ENCODE measurements around the gene SCAMP2. TPM values are rescaled to one million over a fixed set of nuclear protein-coding genes. Genes with fewer than 3 reads are reported as not detected.

The SCAMP2 gene
- total and polyA plus RNA-seq, 4 donors: 21.7 to 42.5 (median 29.1) TPM

GRCh38 chr15:74815121-74815934 lies 57.8 kb downstream of the SCAMP2 start:
- Histone ChIP-seq H3K27ac (ENCODE audit: low read depth in 1 of 2, low read length in 2 of 2) (no peak overlapping the region), H3K27me3 (ENCODE audit: control insufficient read depth in 4 of 4, insufficient read depth in 4 of 4, low read length in 3 of 4) (no peaks in the 10 kb centered on the region), H3K9me3 (ENCODE audit: control insufficient read depth in 4 of 4, low read length in 3 of 4) (no peaks in the 10 kb centered on the region), H3K4me3 (ENCODE audit: low read depth in 1 of 3, low read length in 3 of 3) (no peak overlapping the region), H3K36me3 (ENCODE audit: control insufficient read depth in 4 of 4, insufficient read depth in 3 of 4, low read depth in 1 of 4, low read length in 3 of 4) (no peaks in the 10 kb centered on the region), H3K4me1 (ENCODE audit: control insufficient read depth in 4 of 4, insufficient read depth in 4 of 4, low read length in 3 of 4) (peaks cover 2 to 9% (median 5%) of the 10 kb centered on the region in 4 donors), H3K9ac (ENCODE audit: low read depth in 1 of 2, low read length in 2 of 2) (no peak overlapping the region)
- no peak for DNase-seq (ENCODE audit: low spot score)
- WGBS: 72% methylated on average over 10 of the region's 10 CpGs
- TF ChIP-seq REST (IDR thresholded peaks at IDR 0.05) (peak; percentile 42), JUND (IDR thresholded peaks at IDR 0.05) (no peak), MAX (IDR thresholded peaks at IDR 0.05) (no peak), YY1 (IDR thresholded peaks at IDR 0.05) (peak; percentile 43), HNF4A (conservative IDR thresholded peaks at IDR 0.05) (peak; percentile 8 to 23), SP1 (IDR thresholded peaks at IDR 0.05) (peak; percentile 10)

- H3K9ac ChIP-seq (ENCODE audit: low read depth in 1 of 2, low read length in 2 of 2): no peak within 1 kb of the TSS
These were observed 60.6 kb downstream of the SCAMP2 start, which contains the start of gene LMAN1L for GRCh38 chr15:74812533-74812932. Gene LMAN1L (plus strand): TSS chr15:74812835. CDS start chr15:74812855, 20 bp downstream.

More at GRCh38 chr15:74812533-74812932, 60.6 kb downstream of the SCAMP2 start, which contains the start of gene LMAN1L:
- no peak for TF ChIP-seq RXRA (IDR thresholded peaks at IDR 0.05)
- TF ChIP-seq NR2F2 (IDR thresholded peaks at IDR 0.05): no peak
- no peak for TF ChIP-seq YY1 (IDR thresholded peaks at IDR 0.05)
- no peak for TF ChIP-seq EGR1 (IDR thresholded peaks at IDR 0.05; ENCODE audit: low read depth in 2 of 2)
- TF ChIP-seq ZBTB33 (IDR thresholded peaks at IDR 0.05): no peak
- TF ChIP-seq HNF4G (IDR thresholded peaks at IDR 0.05): no peak
- TF ChIP-seq MAX (IDR thresholded peaks at IDR 0.05): no peak
- TF ChIP-seq TAF1 (conservative IDR thresholded peaks at IDR 0.05): no peak
- no peak for TF ChIP-seq JUND (IDR thresholded peaks at IDR 0.05)
- TF ChIP-seq CTCF (IDR thresholded peaks at IDR 0.05; ENCODE audit: low read depth, low read length, missing input control): no peak
- no peak for TF ChIP-seq SP1 (IDR thresholded peaks at IDR 0.05)
- no peak for TF ChIP-seq ATF3 (IDR thresholded peaks at IDR 0.05)
- DNase-seq (ENCODE audit: low spot score): no peak
- peaks cover 2 to 17% (median 7%) of the 10 kb centered on the region in 4 donors for H3K4me1 ChIP-seq (ENCODE audit: control insufficient read depth in 4 of 4, insufficient read depth in 4 of 4, low read length in 3 of 4)
- no peak within 1 kb of the TSS for H3K27ac ChIP-seq (ENCODE audit: low read depth in 1 of 2, low read length in 2 of 2)
- H3K36me3 ChIP-seq (ENCODE audit: control insufficient read depth in 4 of 4, insufficient read depth in 3 of 4, low read depth in 1 of 4, low read length in 3 of 4): no peaks in the 10 kb centered on the region
- no peaks in the 10 kb centered on the region for H3K27me3 ChIP-seq (ENCODE audit: control insufficient read depth in 4 of 4, insufficient read depth in 4 of 4, low read length in 3 of 4)
- 81% methylated on average over 12 of the region's 12 CpGs for WGBS
- H3K9me3 ChIP-seq (ENCODE audit: control insufficient read depth in 4 of 4, low read length in 3 of 4): no peaks in the 10 kb centered on the region
- no peak within 1 kb of the TSS for H3K4me3 ChIP-seq (ENCODE audit: low read depth in 1 of 3, low read length in 3 of 3)

Measured in liver (tissue), 9 donors.